HL-60/S4 (cell line): Measurements from ENCODE around the gene PAM16.

Experiments used
- in situ Hi-C: fragments of 300-500 bp; cut with MboI; formaldehyde crosslinking; loops from 2 replicates; pipeline ENCODE4 v1.14.3; 2022; ENCODE audit warnings: low sequenced_read_pairs

PAM16 gene

DNA sequence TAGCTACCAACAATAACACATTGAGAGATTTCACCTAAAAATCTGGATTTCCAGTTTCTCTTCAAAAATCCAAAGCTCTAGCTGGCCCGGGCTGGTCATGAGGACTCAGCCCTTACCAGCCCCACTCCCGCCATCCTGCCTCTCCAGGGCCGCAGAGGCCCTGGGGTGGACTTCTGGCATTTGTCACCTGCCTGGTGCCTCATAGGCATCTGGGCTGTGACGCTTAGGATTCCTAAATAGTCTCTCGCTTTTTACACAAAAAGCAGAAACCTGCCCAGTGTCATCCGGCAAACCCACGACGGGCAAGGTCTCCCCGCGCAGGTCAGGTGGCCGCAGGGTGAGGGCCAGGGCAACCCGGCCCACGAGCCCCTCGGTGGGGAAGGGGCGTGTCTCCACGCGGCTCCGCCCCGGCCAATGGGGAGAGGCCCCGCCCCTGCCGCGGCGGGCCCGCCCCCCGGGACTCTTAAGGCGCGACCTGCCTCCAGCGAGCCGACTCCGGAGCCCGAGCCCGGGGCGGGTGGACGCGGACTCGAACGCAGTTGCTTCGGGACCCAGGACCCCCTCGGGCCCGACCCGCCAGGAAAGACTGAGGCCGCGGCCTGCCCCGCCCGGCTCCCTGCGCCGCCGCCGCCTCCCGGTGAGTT lies 20.4 kb upstream of the PAM16 start, which contains the start of gene VASN:
Gene VASN, plus strand, starts transcription at position 492 of the 644 bp plus-strand sequence. CDS start 9,030 bp downstream, outside the sequence.
- in situ Hi-C loops: no loop called here

DNA sequence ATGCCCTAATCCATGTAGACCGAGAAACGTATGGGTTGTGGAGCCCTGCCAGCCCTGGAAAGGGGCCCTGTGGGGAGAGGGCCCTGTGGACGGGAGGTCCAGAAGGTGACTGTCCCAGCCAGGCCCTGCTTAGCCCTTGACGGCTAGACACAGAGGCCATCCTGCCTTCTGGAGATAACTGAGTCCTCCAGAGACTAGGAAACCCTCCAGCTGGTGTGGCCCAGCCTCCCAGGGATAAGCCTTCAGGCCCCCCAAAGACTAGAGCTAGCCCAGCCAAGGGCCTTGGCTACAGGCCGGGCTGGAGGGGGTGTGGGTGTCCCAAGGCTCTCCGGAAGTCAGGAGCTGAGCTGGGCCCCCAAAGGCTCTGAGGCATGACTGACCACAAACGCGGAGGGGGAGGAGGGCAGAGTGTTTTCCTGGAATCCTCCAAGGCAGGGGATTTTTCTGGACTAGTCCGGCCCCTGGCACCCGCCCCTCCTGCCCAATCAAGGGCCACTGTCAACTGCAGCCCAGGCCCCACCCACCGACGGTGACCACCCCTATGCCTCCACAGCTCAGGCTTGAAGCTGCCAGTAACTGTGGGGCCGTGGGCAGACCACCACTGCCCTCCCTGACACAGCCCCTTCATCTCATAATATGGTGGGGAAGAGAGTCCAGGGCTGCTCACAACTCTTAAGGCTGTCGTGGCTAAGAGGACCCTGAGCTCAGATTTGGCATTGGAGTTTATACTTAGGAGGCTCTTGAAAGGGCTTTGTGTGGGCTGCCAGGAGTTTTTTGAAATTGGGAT lies 19.6 kb upstream of the PAM16 start:
- in situ Hi-C loops: no loop called here

DNA sequence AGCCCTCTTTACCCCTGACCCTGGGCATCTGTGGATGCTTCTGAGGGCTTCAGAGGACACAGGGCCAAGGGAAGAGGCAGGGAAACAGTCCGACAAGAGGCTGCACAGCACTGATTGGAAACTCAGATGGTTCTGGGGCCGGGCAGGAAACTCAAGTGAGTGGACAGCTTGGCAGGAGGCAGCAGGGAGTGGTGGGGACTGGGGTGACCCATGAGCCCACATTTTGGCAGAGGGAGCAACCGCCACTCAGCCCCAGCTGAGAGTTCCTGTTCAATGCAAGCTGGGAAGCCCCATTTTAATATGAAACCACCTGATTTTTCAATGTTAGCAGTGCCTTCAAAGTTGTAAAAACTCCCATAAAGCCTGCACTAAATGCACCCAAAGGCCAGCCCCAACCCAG lies 19.0 kb upstream of the PAM16 start:
- in situ Hi-C loops: no loop called here

DNA sequence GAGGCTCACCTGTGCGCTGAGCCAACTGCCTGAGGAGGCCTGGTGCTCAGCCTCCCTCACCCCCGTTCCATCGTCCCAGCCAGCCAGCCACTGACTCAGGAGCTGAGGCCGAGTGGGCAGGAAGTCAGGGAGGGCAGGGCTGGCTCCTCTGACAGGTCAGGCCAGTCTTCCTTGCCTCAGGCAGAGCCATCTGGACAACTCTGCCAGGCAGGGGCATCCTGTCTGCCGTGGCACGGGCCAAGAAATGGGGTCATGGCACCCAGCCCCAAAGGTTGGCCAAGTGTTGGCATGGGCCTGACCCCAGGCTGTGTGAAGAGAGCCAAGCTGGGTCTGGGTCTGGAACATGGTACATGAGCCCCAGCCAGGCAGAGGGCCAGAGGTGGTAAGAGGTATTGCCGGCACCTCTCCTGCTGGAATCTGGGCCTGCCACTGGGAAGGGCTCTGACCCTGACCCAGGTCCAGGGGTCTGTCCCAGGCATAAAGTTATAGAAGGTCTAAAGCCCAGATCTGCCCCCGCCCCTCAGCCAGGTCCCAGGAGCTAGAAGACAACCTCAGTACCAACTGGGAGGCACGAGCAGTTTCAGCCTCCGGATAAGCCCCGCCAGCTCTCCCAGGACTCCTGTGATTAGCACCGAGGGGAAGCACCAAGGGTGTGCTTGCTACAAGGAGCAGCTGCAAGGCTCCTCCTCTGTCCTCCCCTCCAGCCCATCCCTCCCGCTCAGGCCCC lies 18.0 kb upstream of the PAM16 start:
- in situ Hi-C loops: no loop called here

DNA sequence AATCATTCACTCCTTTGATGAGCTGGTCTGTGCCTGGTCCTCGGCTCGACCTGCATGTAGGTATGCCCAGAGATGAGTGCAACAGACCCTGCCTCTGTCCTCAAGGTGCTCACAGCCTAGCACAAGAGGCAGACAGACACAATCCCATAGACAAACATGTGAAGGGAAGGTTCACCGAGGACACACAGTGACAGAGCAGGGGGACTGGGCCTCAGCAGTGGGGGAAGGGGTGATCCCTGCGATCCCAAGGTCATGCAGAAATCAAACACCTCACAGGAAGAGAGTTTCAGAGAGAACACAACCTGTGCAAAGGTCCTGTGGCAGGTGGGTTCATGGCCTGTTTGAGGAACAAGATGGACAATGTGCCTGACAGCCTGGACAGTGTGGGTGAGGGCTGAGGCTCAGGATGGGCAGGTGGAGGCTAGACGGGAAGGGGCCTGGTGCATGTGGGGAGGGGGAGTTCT lies 16.3 kb upstream of the PAM16 start:
- in situ Hi-C loops: no loop called here

DNA sequence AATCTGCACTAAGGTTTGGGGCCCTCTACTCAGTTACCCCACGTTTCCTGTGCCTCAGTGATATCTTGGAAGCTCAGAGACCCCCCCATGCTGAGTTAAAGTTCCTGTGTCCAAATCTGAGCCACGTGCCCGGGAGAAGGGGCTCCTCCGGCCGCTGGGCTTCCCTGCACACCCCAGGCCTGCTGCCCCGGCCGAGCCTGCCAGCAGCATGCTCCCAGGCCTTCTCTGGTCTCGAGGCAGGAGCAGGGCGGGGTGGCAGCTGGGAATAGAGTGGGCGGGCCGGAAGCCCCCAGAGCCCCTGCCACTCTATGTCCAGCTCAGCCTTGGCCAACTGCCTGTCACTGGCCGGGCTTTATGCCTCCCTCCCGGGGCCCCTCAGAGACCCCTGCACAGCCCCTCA lies 14.9 kb upstream of the PAM16 start:
- in situ Hi-C loops: no loop called here

DNA sequence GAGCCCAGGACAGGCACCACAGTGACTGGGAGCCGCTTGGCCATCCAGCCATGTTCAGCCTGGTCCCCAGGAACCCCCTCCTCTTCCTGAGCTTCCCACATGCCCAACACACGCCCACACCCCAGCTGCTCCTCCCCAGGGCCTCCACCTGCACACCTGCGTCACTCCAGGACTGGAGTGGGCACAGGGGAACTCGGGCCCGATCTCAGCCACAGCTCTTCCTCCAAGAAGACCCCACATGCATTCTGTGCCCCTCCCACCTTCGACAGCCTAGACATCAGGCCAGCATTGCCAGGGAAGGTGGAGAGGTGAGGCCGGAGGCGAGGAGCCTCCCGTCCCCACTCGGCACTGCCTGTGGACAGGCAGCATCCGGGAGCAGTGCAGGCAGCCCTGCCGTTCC lies 14.5 kb upstream of the PAM16 start:
- in situ Hi-C loops: no loop called here

DNA sequence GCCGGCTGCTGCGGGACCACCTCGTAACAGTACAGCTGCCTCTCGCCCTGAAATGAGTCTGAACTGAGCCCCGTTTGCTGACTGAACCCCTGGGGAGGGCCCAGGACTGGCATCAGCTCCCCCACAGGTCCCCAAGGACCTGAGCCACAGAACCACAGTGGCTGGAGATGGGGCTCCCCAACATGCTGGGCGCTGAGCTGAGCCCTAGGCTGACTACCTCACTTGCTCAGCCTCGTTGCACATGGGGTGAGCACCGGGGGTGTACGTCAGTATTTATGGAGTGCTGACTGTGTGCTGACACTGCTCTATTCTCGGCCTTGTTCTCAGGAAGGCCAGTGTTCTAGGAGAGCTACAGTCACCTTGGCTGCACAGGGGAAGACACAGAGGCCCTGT lies 13.9 kb upstream of the PAM16 start:
- in situ Hi-C loops: no loop called here

DNA sequence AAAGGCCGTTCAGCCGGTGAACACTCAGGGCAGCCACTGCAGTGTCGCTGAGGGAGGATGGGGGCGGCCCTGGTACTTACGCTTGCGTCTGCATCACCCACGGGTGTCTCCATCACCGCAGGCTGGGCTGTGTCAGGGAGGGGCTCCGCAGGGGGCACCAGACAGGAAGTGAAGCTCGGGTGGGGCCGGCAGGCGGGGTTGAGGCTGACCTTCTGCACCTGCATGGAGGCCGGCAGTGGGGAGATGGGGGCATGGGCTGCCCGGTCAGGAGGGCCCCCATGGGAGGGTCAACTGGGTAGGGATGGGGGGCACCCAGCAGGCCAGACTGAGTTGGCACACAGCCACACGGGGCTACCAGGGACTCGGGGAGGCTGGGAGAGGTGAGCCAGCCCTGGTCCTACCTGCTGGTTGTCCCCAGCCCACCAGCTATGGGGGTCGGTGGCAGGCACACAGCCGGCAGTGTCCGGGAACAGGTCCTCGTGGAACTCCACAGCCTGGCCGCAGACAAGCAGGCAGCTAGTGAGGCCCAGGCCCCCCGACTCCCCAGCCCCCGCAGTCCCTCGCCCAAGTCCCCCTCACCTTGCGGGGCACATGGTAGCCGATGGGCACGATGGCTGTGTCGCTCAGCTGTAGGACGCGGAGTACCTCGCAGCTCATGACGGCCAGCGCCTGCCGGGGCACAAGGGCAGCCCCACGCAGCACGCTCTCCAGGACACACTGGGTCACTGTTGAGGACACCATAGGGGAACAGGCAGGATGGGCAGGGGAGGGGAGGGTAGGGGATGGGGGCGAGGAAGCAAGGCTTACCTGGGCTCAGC lies 13.3 kb upstream of the PAM16 start:
- in situ Hi-C loops: no loop called here

DNA sequence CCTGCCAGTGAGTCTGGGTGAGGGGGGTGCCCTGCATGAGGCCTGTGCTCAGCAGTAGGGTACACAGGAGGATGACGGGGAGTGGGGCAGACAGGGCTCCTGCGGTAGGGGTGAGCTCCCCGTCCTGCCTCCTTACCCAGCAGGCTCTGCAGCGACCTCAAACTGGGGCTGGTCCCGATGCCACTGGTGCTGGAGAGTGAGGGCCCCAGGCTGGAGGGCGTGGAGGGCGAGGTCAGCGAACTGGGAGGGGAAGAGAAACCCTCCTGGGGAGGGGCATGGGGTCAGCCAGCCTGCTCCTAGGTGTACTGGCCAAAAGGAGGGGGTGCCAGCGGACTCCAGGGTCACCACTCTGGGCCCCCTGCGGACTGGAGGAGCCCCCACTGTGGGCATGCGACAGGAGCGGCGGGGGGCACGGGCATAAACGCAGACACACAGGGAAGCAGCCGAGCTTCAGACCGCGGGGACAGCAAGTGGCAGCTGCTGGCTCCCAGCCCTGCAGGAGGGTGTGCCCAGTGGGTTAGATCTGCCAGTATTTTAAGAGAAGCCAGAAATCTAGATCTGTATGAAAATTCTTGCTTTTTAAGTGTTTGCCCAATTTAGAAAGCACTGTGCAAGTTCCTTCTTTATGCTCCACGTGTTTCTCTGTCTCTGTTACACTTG lies 11.5 kb upstream of the PAM16 start:
- in situ Hi-C loops: no loop called here

DNA sequence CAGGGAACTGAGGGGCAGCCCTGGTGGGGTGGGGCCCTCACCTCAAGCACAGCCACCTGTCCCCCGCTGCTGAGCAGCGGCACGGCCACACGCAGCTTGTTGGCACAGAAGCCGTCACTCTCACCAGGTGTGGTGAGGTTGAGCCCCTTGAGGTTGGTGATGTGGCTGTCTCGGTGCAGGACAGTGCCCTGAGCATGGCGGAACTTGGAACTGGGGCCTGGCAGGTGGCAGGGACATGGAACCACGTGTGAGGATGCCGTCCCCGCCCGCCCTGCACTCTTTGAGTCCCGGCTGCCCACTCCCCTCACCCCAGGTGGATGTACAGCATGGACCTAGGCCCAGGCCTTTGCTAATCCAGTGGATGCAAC lies 10.8 kb upstream of the PAM16 start:
- in situ Hi-C loops: no loop called here

DNA sequence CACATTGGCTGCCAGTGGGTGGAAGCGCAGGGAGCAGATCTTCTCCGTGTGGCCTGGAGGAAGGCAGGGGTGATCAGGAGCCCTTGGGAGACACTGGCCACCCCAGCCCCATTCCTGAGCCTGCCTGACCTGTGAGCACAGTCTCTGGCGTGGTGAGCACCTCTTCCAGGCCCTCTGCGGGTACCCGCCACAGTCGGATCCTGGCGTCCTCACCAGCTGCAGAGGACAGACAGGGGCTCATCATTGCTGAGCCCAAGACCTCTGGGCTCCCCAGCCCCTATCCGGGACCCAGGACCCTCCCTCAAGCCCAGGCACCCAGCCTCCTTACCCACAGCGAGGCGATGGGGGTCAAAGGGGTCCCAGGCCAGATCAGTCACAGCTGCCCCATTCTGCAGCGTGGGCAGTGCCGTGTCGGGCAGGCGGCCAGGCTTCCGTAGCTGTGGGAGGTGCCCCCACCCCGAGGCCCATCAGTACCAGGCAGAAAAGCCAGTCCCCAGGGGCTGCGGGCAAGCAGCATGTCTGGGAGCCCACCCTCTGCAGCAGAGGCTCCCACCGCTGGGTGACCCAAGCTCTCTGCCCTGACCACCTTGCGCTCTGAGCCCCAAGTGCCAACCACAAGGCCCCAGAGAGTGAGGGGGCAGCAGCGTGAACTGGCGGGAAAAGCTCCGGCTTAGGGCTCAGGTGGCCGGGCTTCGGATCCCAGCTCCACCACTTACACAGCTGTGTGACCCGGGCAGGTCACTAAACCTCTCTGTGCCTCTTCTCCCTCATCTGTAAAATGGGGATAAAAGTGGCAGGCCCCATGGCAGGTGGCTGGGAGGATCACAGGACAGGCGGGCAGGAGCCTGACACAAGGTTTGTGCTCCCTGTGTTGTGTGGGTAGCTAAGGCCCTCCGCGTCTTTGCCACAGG lies 10.2 kb upstream of the PAM16 start:
- in situ Hi-C loops: no loop called here

DNA sequence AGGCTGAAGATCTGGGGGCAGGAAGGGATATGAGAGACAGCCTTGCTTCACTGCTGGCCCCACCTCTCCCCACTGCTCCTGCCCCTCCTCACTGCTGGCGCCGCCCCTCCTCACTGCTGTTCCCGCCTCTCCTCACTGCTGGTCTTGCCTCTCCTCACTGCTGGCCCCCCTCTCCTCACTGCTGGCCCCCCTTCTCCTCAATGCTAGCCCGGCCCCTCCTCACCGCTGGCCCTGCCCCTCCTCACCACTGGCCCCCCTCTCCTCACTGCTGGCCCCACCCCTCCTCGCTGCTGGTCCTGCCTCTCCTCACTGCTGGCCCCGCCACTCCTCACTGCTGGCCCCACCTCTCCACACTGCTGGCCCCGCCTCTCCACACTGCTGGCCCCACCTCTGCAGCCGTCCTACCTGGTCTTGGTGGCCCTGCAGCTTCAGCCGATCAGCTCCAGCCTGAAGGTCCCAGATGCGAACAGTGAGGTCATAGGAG lies 9.5 kb upstream of the PAM16 start:
- in situ Hi-C loops: no loop called here

DNA sequence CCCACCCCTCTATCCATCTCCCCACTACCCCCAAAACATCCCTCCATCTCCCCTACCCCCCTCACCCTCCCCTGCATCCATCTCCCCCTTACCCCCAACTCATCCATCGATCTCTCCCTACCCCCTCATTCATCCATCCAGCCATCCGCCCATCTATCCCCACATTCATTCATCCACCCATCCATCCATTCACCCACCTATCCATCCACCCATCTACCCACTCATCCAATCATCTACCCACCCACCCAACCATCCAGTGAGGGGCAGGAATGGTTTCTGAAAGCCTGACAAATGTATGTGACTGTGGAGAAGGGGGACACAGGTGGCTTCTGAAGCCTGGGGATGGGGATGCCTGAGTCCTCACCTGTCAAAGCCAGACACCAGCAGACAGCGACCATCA lies 8.8 kb upstream of the PAM16 start:
- in situ Hi-C loops: no loop called here

DNA sequence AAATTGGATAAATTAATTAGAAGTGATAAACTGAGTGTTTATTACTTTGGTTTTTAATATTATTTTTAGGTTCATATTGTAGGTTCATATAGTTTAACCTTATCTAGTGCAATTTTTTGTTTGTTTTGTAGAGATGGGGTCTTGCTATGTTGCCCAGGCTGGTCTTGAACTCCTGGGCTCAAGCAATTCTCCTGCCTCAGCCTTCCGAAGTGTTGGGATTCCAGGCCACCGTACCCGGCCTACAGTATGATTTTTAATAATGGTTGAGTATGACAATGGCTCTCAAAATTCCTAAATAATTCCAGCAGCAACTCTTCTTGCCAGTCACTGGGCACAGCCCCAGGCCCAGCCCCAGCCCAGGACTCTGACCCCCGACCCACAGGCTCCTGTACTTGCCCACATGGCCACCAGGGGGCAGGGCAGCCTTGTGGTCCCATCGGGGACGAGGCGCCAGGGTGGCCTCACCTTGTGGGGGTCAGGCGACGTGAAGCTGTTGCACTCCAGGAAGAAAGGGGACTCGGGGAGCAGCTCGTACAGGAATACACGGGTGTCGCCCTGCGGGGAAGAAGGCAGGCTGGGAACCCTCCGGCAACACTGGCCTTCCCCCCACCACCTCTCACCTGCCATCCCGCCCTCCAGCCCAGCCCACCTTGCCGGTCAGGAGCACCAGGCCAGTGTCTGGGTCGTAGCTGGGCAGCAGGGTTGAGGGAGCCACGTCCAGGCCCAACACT lies 7.9 kb upstream of the PAM16 start:
- in situ Hi-C loops: no loop called here

DNA sequence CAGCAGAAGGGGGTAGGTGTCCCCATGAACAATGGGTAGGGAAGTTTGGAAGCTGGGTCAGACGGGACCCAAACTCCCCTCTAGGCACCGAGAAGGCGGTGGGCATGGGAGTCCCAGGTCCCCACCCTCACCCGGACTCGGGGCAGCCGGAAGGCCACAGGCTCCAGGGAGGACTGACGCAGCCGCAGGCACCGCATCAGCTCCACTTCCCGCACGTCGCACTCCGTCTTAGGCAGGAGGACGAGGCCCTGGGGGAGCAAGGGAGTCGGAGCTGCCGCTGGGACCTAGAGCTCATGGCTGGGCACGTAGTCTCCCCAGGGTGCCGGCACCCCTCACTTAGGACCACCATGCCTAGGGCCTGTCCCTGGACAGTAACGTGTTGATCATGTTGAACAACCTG lies 7.1 kb upstream of the PAM16 start:
- in situ Hi-C loops: no loop called here

DNA sequence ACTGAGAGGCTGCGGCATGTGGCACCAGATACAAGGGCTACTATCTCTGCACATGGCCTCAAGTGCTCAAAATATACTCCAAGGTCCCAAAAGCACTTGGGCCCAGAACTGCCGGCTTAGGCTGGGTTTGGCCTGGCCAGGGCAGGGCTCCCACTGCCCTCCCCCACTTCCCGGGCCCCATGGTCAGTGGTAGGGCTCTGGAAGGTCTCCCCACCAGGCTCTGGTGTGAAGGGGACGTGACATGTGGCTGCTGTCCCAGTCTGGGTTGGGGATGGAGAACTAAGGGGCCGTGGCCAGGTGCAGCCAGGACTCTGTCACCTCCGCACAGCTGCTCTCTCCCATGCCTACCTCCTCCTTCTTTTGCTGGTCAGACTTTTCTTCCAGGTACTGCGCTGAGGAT lies 5.7 kb upstream of the PAM16 start:
- in situ Hi-C loops: no loop called here

DNA sequence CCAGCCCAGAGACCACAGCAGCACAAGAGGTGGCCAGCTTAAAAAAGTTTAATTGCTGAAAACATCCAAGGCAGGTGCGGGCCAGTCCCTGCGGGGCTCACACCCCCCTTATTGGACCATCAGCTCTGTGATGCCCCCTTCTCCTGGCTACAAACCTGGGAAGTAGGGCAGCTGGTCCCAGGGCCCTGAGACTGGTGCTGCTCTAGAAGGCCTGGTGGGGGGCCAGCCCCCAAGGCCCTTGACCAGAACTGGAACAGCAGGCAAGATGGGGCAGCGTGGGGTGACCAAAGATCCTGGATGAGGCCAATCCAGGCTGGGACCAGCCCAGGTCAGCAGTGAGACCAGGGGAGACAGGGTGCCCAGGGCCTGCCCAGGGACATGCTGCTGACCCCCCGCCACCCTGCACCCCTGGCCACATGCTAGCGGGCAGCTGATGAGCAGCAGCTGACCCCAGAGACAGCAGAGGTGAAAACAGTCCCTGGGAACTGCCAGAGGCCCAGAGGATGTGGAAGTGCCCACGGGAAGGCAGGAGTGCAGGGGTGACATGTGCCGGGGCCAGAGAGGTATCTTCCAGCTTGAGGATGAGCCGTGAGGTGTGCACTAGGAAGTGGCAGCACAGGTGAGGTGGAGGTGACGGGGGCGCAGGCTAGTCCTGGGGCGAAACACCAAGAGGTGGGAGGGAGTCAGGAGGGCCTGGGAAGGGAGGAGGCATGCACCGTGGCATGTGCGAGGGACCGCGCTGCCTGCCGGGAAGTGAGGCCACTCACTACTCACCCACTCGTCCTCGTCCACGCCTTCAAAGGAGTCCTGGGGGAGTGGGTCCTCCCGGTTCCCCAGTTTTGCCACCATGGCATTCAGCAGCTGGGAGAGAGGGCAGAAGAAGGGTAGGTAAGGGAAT lies 3.6 kb upstream of the PAM16 start:
- in situ Hi-C loops: no loop called here
